GM12892 (cell line): ENCODE results near the gene RPL36AL.
A peak's percentile ranks its signal among the peaks of the same experiment; 100 is the strongest.
"Not testable (repeated sequence)": the region's sequence is repeated elsewhere in the genome, so short reads cannot be mapped to it uniquely, and the experiment has no call there.

Experiments used
- DNase-seq: peaks from one replicate; pipeline ENCODE4 v3.0.0; 2011; ENCODE audit not compliant: insufficient read length
- FAIRE-seq: peaks from 2 replicates; lab custom pipeline; 2011; peaks lifted over from hg19 to GRCh38; lab: Jason Lieb, UNC
- POLR2A ChIP-seq: IDR thresholded peaks from 2 replicates; pipeline ENCODE4 v1.6.1; 2011; ENCODE audit warnings: low read depth, low read length, control low read depth
- POLR2AphosphoS5 ChIP-seq: IDR thresholded peaks from 2 replicates; pipeline ENCODE4 v1.6.1; 2011; ENCODE audit warnings: low read depth, low read length, control low read depth
- TAF1 ChIP-seq: IDR thresholded peaks from 2 replicates; pipeline ENCODE4 v1.6.1; 2011; ENCODE audit warnings: low read depth, mild to moderate bottlenecking, control low read depth, low read length, borderline replicate concordance

RPL36AL gene

DNA sequence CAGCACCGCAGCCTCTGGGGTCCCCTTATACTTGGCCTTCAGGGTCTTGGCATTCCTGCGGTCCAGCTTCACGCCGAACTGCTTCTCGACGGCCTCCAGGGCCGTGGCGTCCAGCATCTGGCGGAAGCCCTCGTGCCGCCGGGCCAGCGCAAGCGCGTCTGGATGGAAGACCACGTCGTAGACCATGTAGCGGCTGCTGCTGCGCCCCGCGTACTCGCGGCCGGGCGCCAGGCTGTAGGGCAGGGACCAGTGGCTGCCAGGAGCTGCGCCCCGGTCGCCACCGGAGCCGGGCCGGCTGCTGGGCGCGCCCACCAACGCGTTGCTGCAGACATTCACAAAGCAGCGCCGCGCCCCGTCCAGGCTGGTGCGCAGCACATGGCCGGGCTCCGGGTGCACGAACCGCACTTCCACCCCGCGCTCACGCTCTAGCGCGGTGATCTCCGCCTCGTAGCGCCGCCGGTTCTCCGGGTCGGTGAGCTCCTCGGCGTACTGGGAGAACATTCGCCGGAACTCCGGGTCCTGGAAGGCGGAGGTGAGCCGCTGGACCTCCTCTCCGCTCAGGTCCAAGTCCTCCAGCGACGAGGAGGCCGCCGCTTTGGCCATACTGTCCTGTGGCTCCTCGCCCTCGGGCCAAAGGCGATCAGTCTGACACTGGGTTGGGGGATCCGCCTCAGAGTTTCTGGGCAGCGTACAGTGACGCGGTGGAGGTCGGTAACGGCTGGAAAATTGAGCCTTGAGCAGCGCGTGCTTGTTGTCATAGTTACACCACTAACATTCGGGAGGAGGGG lies 14.3 kb upstream of the RPL36AL start, which contains the start of gene DNAAF2:
DNAAF2 (minus strand) TSS at position 698 of the 788 bp plus-strand sequence; CDS start at position 603, 95 bp downstream.
- peak; percentile 34 for DNase-seq
- FAIRE-seq = peak; percentile 17
- TF ChIP-seq TAF1 = no peak
- TF ChIP-seq POLR2A = no peak; the same call in none of the 2 replicates
- no peak for TF ChIP-seq POLR2AphosphoS5

DNA sequence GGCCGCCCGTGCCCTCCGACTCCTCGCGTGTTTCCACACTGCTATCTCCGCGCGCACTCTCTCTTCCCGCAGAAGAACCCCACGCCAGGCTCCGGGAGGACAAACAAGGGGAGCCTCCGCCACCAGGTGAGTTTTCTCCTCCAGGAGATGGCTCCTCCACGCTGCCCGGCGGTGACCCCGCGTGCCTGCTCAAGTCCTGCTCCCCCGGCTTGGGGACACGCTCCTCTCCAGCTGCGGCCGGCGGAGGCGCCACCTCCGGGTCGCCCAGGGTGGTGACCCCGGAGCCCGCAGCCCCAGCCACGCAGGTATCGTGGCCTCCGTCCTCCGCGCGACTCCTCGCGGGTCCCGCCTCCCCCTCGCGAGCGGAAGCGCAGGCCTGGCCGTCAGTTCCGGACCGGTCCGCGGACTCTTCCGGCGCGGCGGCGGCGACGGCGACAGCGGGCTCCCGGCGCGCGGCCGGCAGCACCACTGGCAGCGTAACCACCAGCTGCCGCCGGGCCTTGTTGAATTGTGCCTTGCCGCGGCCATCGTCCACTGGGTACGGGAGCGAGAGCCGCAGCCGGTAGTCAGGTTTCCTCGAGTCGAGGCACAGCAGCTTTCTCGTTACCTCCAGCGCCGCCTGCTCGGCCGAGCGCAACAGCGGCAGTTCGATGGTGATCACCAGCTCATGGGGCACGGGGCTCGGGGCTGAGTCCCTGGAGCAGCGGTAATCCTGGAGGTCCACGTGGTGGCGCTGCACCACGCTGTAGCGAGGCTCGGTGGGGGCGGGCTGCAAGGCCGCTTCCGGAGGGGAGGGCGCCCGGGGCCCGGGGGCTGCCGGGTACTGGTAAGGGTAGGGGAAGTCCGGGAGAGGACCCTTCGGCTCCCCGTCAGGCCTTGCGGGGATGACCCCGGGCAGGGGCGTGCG lies 13.5 kb upstream of the RPL36AL start:
- TF ChIP-seq TAF1 (peak; percentile 48), POLR2A (peak; percentile 87), POLR2AphosphoS5 (peak; percentile 56; the same call in 1 of the 2 replicates)
- peak; percentile 83 for DNase-seq
- peak; percentile 96 for FAIRE-seq

GRCh38 chr14:49623941-49624839 lies 3.8 kb upstream of the RPL36AL start:
- DNase-seq (no peak), FAIRE-seq (no peak)
- no peak for TF ChIP-seq TAF1
- peak; percentile 59 for TF ChIP-seq POLR2AphosphoS5
- peak; percentile 72 for TF ChIP-seq POLR2A

DNA sequence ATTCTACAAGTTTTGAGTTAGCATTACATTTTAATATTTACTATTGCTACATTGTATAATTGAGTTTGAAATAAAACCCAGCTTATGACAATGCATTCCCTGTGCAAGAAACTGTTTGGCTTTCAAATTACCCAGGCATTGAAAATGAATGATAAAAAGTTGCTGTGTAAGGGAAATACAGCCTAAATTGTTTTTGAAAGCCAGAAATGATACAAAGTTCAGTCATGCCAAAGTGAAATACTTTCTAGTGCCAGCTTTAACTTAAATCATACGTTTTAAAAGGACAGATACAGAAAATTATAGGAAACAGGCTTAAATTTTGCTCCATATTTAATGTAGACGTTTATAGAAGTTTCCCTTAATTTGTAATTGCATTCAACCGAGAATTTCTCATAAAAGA lies 3.0 kb upstream of the RPL36AL start:
- TF ChIP-seq POLR2AphosphoS5 = no peak
- no peak for TF ChIP-seq POLR2A
- TF ChIP-seq TAF1 = no peak
- DNase-seq (no peak), FAIRE-seq (no peak)

- TF ChIP-seq POLR2AphosphoS5 (no peak), POLR2A (no peak), TAF1 (no peak)
- DNase-seq = no peak
- FAIRE-seq = no peak
Measured at GRCh38 chr14:49622022-49622607, 1.7 kb upstream of the RPL36AL start.

GRCh38 chr14:49621114-49621881 lies 872 bp upstream of the RPL36AL start:
- TF ChIP-seq POLR2A (no peak), POLR2AphosphoS5 (no peak)
- FAIRE-seq (peak; percentile 5), DNase-seq (no peak)

DNA sequence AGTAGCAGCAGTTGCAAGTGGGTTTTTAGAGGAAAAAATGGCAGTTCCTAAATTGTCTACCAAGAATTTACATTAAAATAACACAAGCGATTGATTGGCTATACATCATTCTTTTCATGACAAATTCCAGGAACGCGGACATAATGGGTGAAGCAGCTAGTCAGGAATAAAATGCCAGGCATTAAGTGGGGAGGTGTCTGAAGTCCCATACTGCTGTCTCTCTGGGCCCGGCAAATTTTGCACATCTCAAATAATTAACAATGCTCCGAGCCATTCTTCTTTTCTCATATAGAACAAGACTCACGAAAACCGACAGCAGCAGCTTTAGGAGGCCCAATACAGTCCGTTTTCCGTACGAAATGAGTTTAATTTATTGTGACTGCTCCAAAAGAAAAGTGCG lies 696 bp downstream of the RPL36AL start:
- no peak for DNase-seq
- TF ChIP-seq POLR2AphosphoS5 (no peak), TAF1 (no peak), POLR2A (no peak)
- FAIRE-seq = no peak

GRCh38 chr14:49619273-49619672 lies 1.2 kb downstream of the RPL36AL start:
- not testable (repeated sequence) for DNase-seq, FAIRE-seq

GRCh38 chr14:49617852-49618519 lies 2.4 kb downstream of the RPL36AL start:
- TF ChIP-seq POLR2AphosphoS5 = peak; percentile 37
- TF ChIP-seq TAF1 = no peak
- no peak for DNase-seq
- FAIRE-seq = no peak

- TF ChIP-seq POLR2AphosphoS5 = no peak
- no peak for TF ChIP-seq TAF1
- no peak for TF ChIP-seq POLR2A
- DNase-seq (no peak), FAIRE-seq (no peak)
Measured at GRCh38 chr14:49615776-49616175, 4.7 kb downstream of the RPL36AL start.
